Stimulated activated CD8-positive, alpha-beta memory T cell treated with anti-CD3 and anti-CD28 coated beads, Interleukin-12 subunit alpha, Interleukin-12 subunit beta, amount 100 ng/mL, for 1 hour (primary cell): Measurements from ENCODE around the gene TMEM266.

Experiments
- DNase-seq: peaks from one replicate; pipeline ENCODE4 v3.0.0-alpha.2; 2020; ENCODE audit warnings: low read depth

TMEM266 gene

DNA sequence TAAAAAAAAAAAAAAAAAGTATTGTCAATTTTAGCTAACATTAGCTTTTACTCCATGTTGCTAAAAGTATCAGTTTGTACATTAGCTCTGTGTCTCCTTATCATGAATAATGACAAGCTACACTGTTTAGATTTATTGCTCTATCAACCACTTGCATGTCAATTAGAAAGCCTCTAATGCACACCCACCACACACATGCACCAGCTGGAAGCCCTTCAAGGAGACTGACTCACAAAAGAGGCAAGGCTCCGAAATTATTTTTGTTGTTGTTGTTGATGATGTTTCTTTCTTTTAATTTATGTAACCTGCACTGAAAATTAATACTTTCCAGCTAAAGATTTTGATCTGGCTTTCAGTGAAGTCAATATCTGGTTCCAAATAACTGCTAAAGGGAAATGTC is 180.0 kb downstream of the TMEM266 start:
- DNase-seq, result no peak

GRCh38 chr15:76245072-76245610 is 185.4 kb downstream of the TMEM266 start:
- DNase-seq, result no peak

DNA sequence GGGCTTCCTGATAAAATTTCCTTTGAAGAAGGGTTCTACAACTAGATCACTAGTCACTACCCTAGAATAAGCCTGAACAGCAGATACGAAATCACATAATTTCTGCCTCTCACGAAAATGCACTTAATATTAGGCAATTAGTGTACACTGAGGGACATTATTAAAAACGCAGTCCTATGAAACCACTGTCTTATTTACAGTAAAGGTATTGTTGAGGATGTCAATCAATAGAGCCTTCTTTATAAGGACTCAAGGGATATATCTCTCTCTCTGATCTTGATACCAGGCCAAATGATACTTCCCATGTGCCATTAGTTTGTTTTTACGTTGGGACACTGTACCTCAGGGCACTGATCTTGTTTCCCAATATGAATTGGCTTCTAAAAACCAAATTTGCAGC is 191.9 kb downstream of the TMEM266 start:
- DNase-seq, result no peak

GRCh38 chr15:76252249-76252648 is 192.5 kb downstream of the TMEM266 start:
- no peak for DNase-seq

DNA sequence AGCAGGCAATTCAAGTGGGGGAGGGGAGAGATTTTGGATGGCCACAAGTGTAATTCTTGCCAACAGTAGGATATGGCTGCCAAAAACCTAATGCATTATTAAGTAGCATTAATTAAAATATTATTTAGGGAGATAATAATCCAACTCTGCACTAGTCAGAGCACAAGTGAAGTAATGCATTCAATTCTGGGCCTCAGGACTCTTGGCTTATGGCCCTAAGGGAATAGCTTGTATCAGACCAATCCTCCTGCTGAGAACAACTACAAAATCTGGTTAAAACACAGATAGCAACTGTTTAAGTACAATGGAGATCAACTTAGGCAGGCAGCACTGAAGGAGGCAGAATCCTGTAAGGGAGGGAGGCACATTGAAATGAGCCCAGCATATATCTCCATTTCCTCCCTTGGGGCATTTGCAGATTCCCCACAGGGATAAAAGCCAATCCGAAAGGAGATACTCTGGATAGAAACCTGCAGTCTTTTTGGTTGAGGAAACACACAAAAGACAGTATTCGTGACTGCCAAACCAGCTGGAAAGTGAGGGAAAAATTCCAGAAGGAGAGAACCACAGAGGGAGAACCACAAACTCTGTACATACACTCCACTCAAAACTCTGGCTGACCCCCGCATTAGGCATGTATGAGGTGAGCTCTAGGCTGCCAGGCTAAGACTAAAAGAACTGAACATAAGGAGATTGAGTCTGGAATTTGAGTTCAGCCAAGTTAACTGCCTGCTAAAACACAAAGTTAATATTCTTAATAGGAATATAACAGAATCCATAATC is 194.1 kb downstream of the TMEM266 start:
- no peak for DNase-seq
